ENCODE data around the gene LAGE3.

The LAGE3 gene

DNA sequence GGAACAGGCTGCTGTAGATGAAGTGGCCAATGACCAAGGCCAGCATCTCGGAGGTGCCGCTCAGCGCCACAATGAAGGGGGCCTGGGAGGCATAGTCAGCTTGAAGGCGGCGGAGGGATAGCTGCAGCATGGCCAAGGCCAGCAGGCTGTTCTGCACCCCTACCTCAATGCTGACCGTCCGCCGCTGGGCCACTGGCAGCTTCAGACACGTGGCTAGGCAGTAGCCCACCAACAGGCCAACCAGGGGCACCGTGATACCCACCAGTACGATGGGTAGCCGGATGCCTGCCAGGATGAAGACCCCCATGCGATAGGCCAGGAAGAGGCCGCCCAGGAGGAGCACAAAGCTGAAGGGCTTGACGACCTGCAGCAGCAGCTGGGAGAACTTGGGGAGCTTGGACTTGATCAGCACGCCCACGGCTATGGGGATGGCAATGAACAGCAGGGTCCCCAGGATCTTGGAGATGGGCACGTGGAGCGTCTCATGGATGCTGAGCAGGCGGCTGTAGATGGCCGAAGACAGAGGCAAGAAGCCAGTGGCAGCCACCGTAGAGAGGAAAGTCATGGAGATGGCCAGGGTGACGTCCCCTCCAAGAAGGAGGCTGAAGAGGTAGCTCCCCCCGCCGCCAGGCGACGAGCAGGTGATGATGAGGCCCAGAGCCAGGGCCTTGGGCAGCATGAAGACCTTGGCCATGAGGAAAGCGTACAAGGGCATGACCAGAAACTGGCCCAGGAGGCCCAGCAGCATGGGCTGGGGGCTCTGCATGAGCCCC lies 8.6 kb upstream of the LAGE3 start:
- no peaks in the 10 kb centered on the region for H3K27me3 ChIP-seq (ENCODE audit: insufficient read depth, low read length, poor library complexity)
- no peak overlapping the region for H2BK15ac ChIP-seq (replicated peaks; ENCODE audit: low read depth)
- H4K8ac ChIP-seq (ENCODE audit: low read depth, low read length) = no peak overlapping the region
- H3K4me1 ChIP-seq (ENCODE audit: control insufficient read depth, low read depth, low read length) = no peaks in the 10 kb centered on the region
- no peak overlapping the region for H2AK5ac ChIP-seq (ENCODE audit: low read length)
- no peak overlapping the region for H3K27ac ChIP-seq (ENCODE audit: low read depth, low read length)
- DNase-seq = no peak
- WGBS (ENCODE audit: extremely low coverage, insufficient coverage, low lambda C conversion rate) = no CpG with 5 or more reads among the region's 28 CpGs
- H3K4me3 ChIP-seq (ENCODE audit: low read length) = no peak overlapping the region
- no peak overlapping the region for H3K56ac ChIP-seq (ENCODE audit: low read length)
- H3K36me3 ChIP-seq (ENCODE audit: control insufficient read depth, insufficient read depth, low read length) = no peaks in the 10 kb centered on the region
- H3K79me1 ChIP-seq (ENCODE audit: low read length) = no peaks in the 10 kb centered on the region
- no peak overlapping the region for H4K5ac ChIP-seq (ENCODE audit: low read length)
- H3K4ac ChIP-seq (ENCODE audit: low read depth, low read length) = no peak overlapping the region
- no peak overlapping the region for H3K9ac ChIP-seq (ENCODE audit: low read length)
- H2BK5ac ChIP-seq (ENCODE audit: low read length) = no peak overlapping the region
- H3K23ac ChIP-seq (ENCODE audit: low read length) = no peak overlapping the region
- H3K4me2 ChIP-seq (ENCODE audit: low read length) = no peak overlapping the region
- no peak overlapping the region for H3K18ac ChIP-seq (ENCODE audit: low read length)
- H3K79me2 ChIP-seq (ENCODE audit: control insufficient read depth, insufficient read depth, low read length) = no peaks in the 10 kb centered on the region
- no peak overlapping the region for H2BK120ac ChIP-seq (ENCODE audit: low read depth, low read length)

DNA sequence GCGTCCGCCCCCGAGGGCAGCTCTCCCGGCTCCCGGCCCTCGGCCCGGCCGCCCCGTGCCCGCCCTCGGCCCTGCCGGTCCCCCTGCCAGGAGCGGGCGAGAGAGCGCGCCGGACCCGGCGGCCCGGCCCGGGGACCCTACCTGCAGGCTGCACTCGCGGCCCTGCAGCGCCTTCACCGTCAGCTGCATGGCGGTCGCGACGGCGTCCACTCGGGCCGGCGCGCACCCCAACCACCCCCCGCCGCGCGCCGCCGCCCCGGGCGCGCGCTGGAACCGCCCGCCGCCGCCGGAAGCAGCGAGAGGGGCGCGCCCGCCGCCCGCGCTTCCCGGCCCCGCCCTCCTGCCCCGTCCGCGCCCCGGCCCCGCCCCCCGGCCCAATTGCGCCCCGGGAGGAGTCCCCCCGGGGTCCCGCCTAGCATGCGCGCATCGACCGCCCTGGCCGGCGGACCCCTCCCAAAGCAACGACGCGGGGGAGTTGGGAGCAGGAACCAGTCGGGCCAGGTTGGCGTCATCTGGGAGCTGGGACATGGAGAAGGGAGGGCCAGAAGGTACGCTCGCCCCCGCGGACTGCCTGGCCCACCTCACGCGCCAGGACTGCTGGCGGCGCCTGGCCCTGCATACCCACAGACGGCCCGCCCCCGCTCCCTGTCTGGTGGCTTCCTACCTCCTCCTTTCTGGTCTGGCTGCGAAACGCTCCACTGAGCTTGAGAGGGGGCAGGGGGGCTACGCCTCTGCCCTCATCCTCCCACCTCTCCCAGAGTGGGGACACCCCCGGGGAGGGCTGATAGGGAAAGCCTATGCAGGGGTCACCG lies 7.5 kb upstream of the LAGE3 start, which contains the start of gene UBL4A:
UBL4A (minus strand) TSS at position 220 of the 812 bp plus-strand sequence; CDS start at position 189, 31 bp downstream.
- Histone ChIP-seq H3K79me2 (ENCODE audit: control insufficient read depth, insufficient read depth, low read length) (no peaks in the 10 kb centered on the region), H3K4me1 (ENCODE audit: control insufficient read depth, low read depth, low read length) (no peaks in the 10 kb centered on the region), H3K23ac (ENCODE audit: low read length) (no peak within 1 kb of the TSS), H2AK5ac (ENCODE audit: low read length) (no peak within 1 kb of the TSS), H3K4me3 (ENCODE audit: low read length) (peak within 1 kb of the TSS; percentile 56), H3K9ac (ENCODE audit: low read length) (peak within 1 kb of the TSS; percentile 87), H3K4ac (ENCODE audit: low read depth, low read length) (peak within 1 kb of the TSS; percentile 71), H2BK15ac (replicated peaks; ENCODE audit: low read depth) (no peak within 1 kb of the TSS), H3K56ac (ENCODE audit: low read length) (peak within 1 kb of the TSS; percentile 91), H3K36me3 (ENCODE audit: control insufficient read depth, insufficient read depth, low read length) (no peaks in the 10 kb centered on the region), H3K18ac (ENCODE audit: low read length) (peak within 1 kb of the TSS; percentile 81), H4K8ac (ENCODE audit: low read depth, low read length) (no peak within 1 kb of the TSS), H4K5ac (ENCODE audit: low read length) (no peak within 1 kb of the TSS), H3K79me1 (ENCODE audit: low read length) (no peaks in the 10 kb centered on the region), H3K4me2 (ENCODE audit: low read length) (peak within 1 kb of the TSS; percentile 40), H2BK120ac (ENCODE audit: low read depth, low read length) (no peak within 1 kb of the TSS), H3K27ac (ENCODE audit: low read depth, low read length) (no peak within 1 kb of the TSS), H2BK5ac (ENCODE audit: low read length) (no peak within 1 kb of the TSS), H3K27me3 (ENCODE audit: insufficient read depth, low read length, poor library complexity) (no peaks in the 10 kb centered on the region)
- no CpG with 5 or more reads among the region's 95 CpGs for WGBS (ENCODE audit: extremely low coverage, insufficient coverage, low lambda C conversion rate)
- DNase-seq = peak; percentile 60

DNA sequence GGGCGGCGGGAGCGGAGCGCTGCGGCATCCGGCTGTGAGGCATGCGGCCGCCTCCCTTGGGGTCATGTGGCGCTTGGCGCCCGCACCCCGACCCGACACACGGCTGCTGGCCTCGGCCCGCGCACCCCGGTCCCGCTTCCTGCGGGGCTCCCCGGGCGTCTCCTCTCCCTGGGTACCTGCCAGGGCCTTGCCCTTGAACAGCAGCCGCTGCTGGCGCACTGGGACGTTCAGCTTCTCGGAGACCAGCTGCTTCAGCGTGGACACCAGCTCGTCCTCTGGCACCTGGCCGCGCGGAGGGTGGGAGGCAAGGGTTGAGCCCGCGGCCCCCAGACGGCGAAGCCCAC lies 6.9 kb upstream of the LAGE3 start:
- no peak overlapping the region for H2BK15ac ChIP-seq (replicated peaks; ENCODE audit: low read depth)
- H3K27me3 ChIP-seq (ENCODE audit: insufficient read depth, low read length, poor library complexity) = no peaks in the 10 kb centered on the region
- H3K56ac ChIP-seq (ENCODE audit: low read length) = peak overlapping the region; percentile 91
- no peak overlapping the region for H2BK120ac ChIP-seq (ENCODE audit: low read depth, low read length)
- peak overlapping the region; percentile 87 for H3K9ac ChIP-seq (ENCODE audit: low read length)
- peak; percentile 6 for DNase-seq
- H4K5ac ChIP-seq (ENCODE audit: low read length) = no peak overlapping the region
- H4K8ac ChIP-seq (ENCODE audit: low read depth, low read length) = no peak overlapping the region
- no peak overlapping the region for H3K23ac ChIP-seq (ENCODE audit: low read length)
- H2AK5ac ChIP-seq (ENCODE audit: low read length) = no peak overlapping the region
- no peaks in the 10 kb centered on the region for H3K36me3 ChIP-seq (ENCODE audit: control insufficient read depth, insufficient read depth, low read length)
- WGBS (ENCODE audit: extremely low coverage, insufficient coverage, low lambda C conversion rate) = no CpG with 5 or more reads among the region's 35 CpGs
- peak overlapping the region; percentile 81 for H3K18ac ChIP-seq (ENCODE audit: low read length)
- peak overlapping the region; percentile 40 for H3K4me2 ChIP-seq (ENCODE audit: low read length)
- peak overlapping the region; percentile 71 for H3K4ac ChIP-seq (ENCODE audit: low read depth, low read length)
- no peaks in the 10 kb centered on the region for H3K79me2 ChIP-seq (ENCODE audit: control insufficient read depth, insufficient read depth, low read length)
- no peaks in the 10 kb centered on the region for H3K4me1 ChIP-seq (ENCODE audit: control insufficient read depth, low read depth, low read length)
- H3K79me1 ChIP-seq (ENCODE audit: low read length) = no peaks in the 10 kb centered on the region
- H3K4me3 ChIP-seq (ENCODE audit: low read length) = peak overlapping the region; percentile 56
- H3K27ac ChIP-seq (ENCODE audit: low read depth, low read length) = no peak overlapping the region
- H2BK5ac ChIP-seq (ENCODE audit: low read length) = no peak overlapping the region

DNA sequence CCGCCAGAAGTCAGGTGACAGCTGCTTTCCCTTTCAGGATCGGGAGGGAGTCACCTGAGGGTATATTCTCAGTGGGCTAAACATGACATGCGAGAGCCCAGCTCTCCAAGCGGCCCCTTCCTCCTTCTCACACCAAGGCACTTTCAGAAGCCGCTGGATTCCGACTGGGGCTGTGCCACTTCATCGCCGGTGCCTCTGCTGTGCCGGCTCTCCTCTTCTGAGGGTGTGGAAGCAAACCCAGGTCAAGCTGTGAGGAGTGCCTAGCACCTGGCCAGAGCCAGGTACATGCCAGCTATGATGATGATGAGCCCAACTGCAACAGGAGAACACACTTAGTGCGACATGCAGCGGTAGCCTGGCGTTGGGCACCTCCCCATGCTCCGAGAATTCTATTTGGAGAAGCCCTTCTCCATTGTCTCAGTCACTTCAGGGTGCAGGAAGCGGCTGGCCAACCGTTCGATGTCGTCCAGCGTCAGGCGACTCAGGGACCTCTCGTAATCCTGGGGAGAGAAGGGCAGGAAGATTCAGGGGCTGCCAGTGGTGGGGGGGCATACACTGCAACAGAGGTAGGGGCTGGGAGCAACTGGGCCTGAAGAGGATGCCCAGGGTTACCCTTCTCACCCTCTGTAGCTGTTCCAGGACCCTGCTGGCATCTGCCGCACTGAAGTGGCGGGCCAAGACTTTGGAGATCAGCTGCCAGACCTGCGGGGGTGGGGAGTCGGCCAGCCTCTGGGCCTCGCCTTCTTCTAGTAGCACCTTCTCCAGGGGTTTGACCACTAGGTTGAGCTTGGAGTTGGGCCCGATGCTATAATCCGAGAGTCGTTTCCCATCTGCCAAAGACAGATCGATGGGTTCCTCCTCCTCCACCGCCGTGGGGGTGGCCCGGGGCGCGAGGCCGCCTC lies 6.3 kb upstream of the LAGE3 start:
- Histone ChIP-seq H3K9ac (ENCODE audit: low read length) (peak overlapping the region; percentile 87), H3K79me1 (ENCODE audit: low read length) (no peaks in the 10 kb centered on the region), H2AK5ac (ENCODE audit: low read length) (no peak overlapping the region), H4K8ac (ENCODE audit: low read depth, low read length) (no peak overlapping the region), H3K18ac (ENCODE audit: low read length) (no peak overlapping the region), H3K79me2 (ENCODE audit: control insufficient read depth, insufficient read depth, low read length) (no peaks in the 10 kb centered on the region), H3K36me3 (ENCODE audit: control insufficient read depth, insufficient read depth, low read length) (no peaks in the 10 kb centered on the region), H2BK5ac (ENCODE audit: low read length) (no peak overlapping the region), H3K4me3 (ENCODE audit: low read length) (peak overlapping the region; percentile 56), H3K56ac (ENCODE audit: low read length) (peak overlapping the region; percentile 91), H3K27ac (ENCODE audit: low read depth, low read length) (no peak overlapping the region), H3K27me3 (ENCODE audit: insufficient read depth, low read length, poor library complexity) (no peaks in the 10 kb centered on the region), H2BK15ac (replicated peaks; ENCODE audit: low read depth) (no peak overlapping the region), H3K4ac (ENCODE audit: low read depth, low read length) (peak overlapping the region; percentile 71), H3K23ac (ENCODE audit: low read length) (no peak overlapping the region), H4K5ac (ENCODE audit: low read length) (no peak overlapping the region), H3K4me1 (ENCODE audit: control insufficient read depth, low read depth, low read length) (no peaks in the 10 kb centered on the region), H2BK120ac (ENCODE audit: low read depth, low read length) (no peak overlapping the region), H3K4me2 (ENCODE audit: low read length) (peak overlapping the region; percentile 40)
- peak; percentile 7 for DNase-seq
- WGBS (ENCODE audit: extremely low coverage, insufficient coverage, low lambda C conversion rate) = no CpG with 5 or more reads among the region's 35 CpGs

DNA sequence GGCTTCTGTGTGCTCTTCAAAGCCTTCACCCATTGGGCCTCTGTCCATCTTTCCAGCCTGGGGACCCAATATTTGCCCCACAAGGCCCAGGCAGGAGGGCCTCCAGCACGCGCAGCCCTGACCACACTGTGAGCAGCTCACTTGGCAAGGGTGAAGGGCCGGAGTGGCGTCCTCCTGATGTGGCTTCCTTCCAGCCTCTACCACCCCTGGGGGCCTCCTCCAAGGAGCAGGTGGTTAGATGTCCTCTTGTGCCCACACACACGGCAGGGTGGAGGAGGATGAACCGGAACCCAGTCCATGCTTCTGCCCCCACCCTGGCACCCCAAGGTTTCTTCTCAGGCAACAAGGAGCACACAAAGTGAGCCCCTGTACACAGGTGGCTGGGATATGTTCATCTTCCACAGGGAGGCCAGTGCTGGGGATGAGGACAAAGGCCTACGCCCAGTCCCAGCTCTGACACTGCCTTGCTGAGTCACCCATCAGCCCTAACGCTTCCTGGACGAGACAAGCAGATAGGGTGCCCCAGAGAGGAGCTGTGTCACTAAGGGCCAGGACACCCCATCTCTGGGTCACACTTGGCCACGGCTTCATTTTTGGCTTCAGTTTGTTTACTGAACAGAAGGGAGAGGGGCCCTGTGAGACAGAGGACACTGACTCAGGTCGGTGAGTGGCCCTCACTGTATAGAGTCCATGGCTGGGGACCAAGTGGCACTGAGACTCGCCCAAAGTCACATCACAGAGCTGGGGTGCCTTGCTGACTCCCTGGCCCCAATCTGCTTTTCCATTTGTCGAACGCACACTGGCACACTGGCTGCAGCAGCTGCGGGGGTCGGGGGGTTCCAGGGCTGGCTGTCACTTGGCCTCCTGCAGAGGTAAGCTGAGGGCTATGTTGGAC lies 5.4 kb upstream of the LAGE3 start:
- H3K4me1 ChIP-seq (ENCODE audit: control insufficient read depth, low read depth, low read length) = no peaks in the 10 kb centered on the region
- H2BK120ac ChIP-seq (ENCODE audit: low read depth, low read length) = no peak overlapping the region
- no peak for DNase-seq
- H4K8ac ChIP-seq (ENCODE audit: low read depth, low read length) = no peak overlapping the region
- H3K4me2 ChIP-seq (ENCODE audit: low read length) = no peak overlapping the region
- no peak overlapping the region for H2AK5ac ChIP-seq (ENCODE audit: low read length)
- H2BK5ac ChIP-seq (ENCODE audit: low read length) = no peak overlapping the region
- no peak overlapping the region for H3K9ac ChIP-seq (ENCODE audit: low read length)
- no peaks in the 10 kb centered on the region for H3K79me1 ChIP-seq (ENCODE audit: low read length)
- no peak overlapping the region for H3K23ac ChIP-seq (ENCODE audit: low read length)
- H3K4ac ChIP-seq (ENCODE audit: low read depth, low read length) = no peak overlapping the region
- no peak overlapping the region for H3K56ac ChIP-seq (ENCODE audit: low read length)
- no peaks in the 10 kb centered on the region for H3K79me2 ChIP-seq (ENCODE audit: control insufficient read depth, insufficient read depth, low read length)
- H3K36me3 ChIP-seq (ENCODE audit: control insufficient read depth, insufficient read depth, low read length) = no peaks in the 10 kb centered on the region
- H2BK15ac ChIP-seq (replicated peaks; ENCODE audit: low read depth) = no peak overlapping the region
- no peaks in the 10 kb centered on the region for H3K27me3 ChIP-seq (ENCODE audit: insufficient read depth, low read length, poor library complexity)
- no peak overlapping the region for H3K18ac ChIP-seq (ENCODE audit: low read length)
- no peak overlapping the region for H3K27ac ChIP-seq (ENCODE audit: low read depth, low read length)
- H3K4me3 ChIP-seq (ENCODE audit: low read length) = no peak overlapping the region
- WGBS (ENCODE audit: extremely low coverage, insufficient coverage, low lambda C conversion rate) = no CpG with 5 or more reads among the region's 16 CpGs
- H4K5ac ChIP-seq (ENCODE audit: low read length) = no peak overlapping the region

All from mesendoderm (in vitro differentiated cells).